ENCODE measurements around the gene PDE4B.

GRCh38 chr1:66334318-66334717 lies 541.6 kb downstream of the PDE4B start:
- TF ChIP-seq POLR2A (IDR thresholded peaks at IDR 0.05), result no peak
- no peak for TF ChIP-seq POLR2AphosphoS5 (IDR thresholded peaks at IDR 0.05)
